GM12875 (cell line): Measurements from ENCODE around the gene KLK13.

Experiments used
- H3K4me3 ChIP-seq: one replicate; pipeline ENCODE4 v1.5.1; 2011; ENCODE audit warnings: low read depth, low read length, control low read depth
- TF ChIP-seq, protein P1 (sequence below): IDR thresholded peaks from 2 replicates; pipeline ENCODE4 v1.5.1; 2011; ENCODE audit warnings: low read depth, mild to moderate bottlenecking, control low read depth, inconsistent platforms, low read length, moderate library complexity, borderline replicate concordance; ENCODE audit not compliant: insufficient read depth

The KLK13 gene

DNA sequence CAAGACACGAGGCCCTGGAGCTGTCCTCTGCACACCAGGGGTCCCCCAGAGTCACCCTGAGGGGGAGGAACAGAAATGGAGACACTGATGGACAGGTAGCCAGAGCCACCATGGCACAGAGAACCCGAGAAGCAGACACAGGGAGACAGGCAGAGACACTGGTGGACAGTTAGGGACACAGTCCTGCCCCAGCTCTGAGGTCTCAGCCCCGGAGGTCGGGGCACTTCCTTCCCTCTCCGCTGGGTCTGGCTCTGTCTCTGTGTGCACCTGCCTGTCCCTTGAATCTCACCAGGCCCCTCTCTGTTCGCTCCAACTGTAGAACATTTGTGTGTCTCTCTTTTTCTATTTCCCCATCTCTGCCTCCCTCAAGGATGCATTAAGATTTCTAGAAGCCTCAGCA lies 13.2 kb upstream of the KLK13 start:
- H3K4me3 ChIP-seq: no peak overlapping the region
- TF ChIP-seq, protein P1, sequence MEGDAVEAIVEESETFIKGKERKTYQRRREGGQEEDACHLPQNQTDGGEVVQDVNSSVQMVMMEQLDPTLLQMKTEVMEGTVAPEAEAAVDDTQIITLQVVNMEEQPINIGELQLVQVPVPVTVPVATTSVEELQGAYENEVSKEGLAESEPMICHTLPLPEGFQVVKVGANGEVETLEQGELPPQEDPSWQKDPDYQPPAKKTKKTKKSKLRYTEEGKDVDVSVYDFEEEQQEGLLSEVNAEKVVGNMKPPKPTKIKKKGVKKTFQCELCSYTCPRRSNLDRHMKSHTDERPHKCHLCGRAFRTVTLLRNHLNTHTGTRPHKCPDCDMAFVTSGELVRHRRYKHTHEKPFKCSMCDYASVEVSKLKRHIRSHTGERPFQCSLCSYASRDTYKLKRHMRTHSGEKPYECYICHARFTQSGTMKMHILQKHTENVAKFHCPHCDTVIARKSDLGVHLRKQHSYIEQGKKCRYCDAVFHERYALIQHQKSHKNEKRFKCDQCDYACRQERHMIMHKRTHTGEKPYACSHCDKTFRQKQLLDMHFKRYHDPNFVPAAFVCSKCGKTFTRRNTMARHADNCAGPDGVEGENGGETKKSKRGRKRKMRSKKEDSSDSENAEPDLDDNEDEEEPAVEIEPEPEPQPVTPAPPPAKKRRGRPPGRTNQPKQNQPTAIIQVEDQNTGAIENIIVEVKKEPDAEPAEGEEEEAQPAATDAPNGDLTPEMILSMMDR: no peak

DNA sequence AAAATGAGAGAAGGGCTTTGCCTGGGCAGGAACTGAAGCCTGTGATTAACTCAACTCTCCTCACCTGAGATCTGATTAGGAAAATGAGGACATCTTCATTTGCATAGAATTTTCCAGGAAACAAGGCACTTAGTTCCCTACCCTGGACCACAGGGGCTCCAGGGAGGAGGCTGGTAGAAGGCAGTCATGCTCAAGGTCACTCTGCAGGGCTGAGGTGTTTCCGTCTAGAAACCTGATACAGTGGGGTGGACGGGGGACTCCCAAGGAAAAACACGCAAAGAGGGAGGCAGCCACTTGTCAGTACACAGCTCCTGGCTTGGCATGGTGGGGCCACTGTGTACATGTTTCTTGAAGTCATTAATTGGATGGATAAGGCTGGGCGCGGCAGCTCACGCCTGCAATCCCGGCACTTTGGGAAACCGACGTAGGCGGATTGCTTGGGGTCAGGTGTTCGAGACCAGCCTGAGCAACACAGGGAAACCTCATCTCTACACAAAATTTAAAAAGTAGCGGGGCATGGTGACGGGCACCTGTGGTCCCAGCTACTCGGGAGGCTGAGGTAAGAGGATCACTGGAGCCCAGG lies 11.8 kb upstream of the KLK13 start:
- TF ChIP-seq, protein P1: no peak
- H3K4me3 ChIP-seq: no peak overlapping the region

DNA sequence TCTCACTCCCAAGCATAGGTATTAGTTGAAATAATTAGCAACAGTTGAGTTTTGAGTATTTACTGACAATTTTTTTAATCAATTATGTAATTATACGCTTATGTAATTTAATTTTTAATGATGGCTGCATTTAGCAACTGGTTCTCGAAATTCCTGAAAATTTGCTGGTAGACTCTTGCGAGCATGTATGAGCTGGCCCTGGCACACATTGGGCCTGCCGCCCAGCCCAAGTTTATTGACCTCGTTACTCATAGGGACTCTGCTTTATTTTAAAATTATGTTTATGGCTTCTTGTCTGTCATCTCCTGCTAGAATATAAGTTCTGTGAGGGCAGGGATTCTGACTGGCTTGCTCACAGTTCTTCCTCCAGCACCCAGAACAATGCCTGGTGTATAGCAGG lies 11.1 kb upstream of the KLK13 start:
- H3K4me3 ChIP-seq: no peak overlapping the region
- TF ChIP-seq, protein P1: no peak

DNA sequence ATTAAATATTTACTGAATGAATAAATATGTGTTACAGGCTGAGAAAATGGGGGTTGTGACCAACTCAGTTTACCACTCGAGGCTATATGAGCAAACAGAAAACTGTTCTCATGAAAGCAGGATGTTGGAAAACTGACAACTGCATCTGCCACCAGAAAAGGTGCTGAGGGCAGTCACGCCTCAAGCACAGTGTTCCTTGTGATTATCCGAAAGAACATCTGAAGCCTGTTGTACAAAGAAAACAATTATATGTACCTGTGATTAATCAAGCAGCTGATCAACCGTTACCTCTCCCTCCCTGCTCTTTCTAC lies 6.2 kb upstream of the KLK13 start:
- TF ChIP-seq, protein P1: no peak

DNA sequence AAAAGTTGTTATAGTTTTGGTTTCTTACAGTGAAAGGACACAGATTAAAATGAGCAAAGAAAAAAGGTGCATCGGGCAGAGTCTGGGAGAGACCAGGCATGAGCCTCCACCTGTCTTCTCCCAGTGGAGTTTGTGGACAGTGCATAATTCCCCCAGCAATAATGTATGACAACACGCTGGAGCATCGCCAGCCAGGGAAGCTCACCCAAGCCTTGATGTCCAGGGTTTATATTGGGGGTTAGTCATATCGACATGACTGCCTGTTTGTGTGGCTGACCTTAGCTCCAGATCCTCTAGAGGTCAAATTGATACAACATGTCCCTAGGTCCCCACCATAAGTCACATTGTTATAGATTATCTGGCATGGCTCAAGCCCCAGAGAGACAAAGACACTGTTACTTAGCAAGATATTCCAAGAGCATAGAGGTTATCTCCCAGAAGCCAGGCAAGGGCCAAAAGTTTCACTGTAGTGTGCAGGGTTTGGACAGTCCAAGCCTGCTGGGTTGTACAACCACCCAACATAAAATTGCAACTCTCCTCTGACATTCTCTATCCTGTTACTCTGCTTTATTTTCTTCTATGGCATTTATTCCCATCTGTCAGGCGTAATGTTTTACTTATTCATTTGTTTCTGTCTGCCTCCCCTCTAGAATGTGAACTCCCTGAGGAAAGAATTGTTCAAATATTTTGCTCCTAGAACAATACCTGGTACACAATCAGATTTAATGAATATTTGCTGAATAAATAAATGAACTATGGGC lies 5.6 kb upstream of the KLK13 start:
- no peak overlapping the region for H3K4me3 ChIP-seq
- TF ChIP-seq, protein P1: no peak

More for the DNA sequence above, 6.2 kb upstream of the KLK13 start:
- H3K4me3 ChIP-seq: no peak overlapping the region

DNA sequence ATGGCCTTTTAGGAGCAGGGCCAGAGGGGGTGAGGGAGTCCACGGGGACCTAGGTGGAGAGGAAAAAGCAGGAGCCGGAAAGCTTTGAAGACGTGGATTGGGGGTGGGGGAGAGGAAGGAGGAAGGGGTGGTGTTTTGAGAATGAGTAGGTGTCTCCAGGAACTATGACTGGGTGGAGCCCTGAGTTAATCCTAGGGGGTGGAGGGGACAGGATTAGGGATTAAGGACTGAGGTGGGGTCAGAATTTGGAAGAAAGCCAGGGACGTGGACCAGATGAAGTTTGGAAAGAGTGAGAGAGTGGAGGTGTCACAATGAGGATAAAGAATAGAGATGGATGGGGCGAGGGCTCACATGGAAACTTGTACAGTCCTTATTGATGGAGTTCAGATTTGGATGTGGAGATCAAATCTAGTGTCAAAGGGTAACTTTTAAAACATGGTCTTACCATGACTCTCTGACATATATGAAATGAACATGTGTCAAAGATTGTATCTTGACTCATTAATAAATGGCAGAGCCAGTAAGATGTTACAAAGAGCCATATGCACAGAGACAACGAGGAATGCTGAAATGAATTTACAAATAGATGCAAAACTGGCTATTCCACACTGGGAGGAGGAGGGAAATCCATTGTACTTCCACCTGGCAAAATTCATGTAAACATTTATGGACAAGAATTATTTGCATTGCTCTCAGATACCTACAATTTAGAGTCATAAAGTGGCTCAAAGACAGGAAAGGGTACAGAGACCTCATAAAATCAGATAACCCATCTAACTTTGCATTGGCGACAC lies 1.7 kb upstream of the KLK13 start:
- TF ChIP-seq, protein P1: no peak
- no peak overlapping the region for H3K4me3 ChIP-seq
